ENCODE measurements around the gene PRDM16. TPM values are rescaled to one million over a fixed set of nuclear protein-coding genes. Genes with fewer than 3 reads are reported as not detected.

PRDM16 gene
- total RNA-seq, 1 experiment from 2014 or later, result 0.61 TPM

DNA sequence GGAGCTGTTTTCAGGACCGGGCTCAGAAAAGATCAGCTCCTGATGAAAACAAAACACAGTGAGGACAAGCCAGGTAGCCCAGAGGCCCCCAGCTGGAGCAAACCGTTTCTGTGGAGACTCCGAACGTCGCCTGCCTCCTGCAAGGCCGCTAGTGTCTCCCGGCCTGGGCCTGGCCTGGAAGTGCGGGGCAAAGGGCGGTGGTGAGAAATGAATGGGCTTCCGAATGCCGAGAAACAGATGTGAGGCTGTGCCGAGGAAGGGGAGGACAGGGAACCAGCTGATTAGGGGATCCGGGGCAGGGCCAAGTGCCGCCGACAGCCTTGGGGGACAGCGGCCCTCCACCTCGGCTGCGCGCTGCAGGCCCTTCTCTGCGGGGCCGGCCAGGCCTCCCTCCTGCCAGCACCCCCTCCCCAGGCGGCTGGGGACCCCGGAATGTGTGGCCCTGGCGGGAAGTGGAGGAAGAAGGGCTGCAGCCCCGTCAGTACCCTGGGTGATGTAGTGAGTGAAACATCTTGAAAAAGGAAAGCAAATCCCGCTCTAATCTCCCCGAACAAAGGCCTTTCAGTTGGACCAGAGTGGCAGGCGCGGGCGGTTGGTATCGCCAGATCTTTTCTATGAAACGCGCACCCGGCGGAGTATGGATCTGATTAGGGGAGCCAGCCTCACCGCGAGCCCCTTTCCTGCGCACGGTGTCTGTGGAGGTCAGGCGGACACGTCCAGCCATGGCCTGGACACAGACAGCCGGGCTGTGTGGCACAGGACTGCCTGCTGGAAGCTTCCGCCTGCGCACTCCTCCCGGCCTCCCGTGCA is 52.6 kb downstream of the PRDM16 start:
- no peak for DNase-seq (ENCODE audit: low read depth, low spot score)
- in situ Hi-C loops (cut with HindIII; ENCODE audit: low pct_unique_long_range_greater_than_20kb, low sequenced_read_pairs), result no loop called here

DNA sequence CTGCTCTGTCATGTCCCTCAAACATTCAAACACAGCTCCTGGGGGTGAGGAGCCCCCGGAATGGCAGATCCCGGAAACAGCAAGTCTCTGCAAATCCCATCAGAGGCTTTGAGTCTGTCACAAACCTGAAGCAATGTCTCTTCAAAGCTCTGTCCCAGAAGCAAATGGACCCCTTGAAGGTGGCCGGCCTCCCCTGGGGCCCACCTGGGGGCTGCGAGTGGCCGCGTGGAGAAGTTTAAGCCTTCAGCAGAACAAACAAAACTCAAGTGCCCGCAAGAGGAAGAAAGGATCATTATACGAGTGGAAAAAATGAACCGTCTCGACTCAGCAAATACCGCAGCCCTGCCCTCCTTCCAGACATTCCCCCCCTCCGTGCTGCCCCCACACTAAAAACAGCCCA is 53.3 kb downstream of the PRDM16 start:
- in situ Hi-C loops (cut with HindIII; ENCODE audit: low pct_unique_long_range_greater_than_20kb, low sequenced_read_pairs), result no loop called here
- no peak for DNase-seq (ENCODE audit: low read depth, low spot score)

DNA sequence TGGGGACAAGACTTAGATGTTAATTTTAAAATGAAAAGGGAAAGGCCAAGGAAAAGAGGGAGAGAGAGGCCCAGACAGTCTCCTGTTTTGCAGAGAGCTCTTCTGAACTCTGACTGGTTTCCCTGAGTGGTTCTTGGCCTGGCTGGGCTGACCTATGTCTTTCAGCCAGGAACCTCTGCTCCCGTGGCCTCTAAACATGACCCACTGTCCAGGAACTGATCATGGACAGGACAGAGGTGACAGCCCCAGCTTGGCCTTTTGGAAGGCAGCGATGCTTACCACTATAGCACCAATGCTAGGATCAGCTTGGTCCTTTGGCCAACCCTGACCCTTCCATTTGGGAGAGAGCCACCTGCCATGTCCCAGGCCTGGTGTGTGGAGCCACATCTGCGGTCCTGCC is 55.2 kb downstream of the PRDM16 start:
- in situ Hi-C loops (cut with HindIII; ENCODE audit: low pct_unique_long_range_greater_than_20kb, low sequenced_read_pairs), result no loop called here
- DNase-seq (ENCODE audit: low read depth, low spot score), result no peak

DNA sequence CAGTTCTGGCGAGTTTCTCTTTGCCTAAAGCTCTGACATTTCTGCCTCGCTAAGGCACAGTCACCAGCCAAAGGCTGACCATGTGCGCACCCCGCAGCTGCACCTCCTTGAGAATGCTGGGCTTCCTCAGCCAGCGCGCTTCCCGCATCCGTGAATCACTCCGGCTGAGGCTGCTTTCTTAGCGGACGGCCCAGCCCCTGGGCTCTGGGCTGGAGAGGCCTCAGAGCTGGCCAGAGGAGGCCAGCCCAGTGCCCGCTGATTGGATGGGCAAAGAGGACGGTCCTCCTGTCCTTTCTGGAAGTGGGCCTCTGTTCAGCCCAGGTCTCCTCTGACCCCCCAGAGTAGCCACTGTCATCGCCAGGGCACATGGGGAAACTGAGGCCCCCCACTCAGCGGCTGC is 56.1 kb downstream of the PRDM16 start:
- in situ Hi-C loops (cut with HindIII; ENCODE audit: low pct_unique_long_range_greater_than_20kb, low sequenced_read_pairs), result no loop called here
- no peak for DNase-seq (ENCODE audit: low read depth, low spot score)

DNA sequence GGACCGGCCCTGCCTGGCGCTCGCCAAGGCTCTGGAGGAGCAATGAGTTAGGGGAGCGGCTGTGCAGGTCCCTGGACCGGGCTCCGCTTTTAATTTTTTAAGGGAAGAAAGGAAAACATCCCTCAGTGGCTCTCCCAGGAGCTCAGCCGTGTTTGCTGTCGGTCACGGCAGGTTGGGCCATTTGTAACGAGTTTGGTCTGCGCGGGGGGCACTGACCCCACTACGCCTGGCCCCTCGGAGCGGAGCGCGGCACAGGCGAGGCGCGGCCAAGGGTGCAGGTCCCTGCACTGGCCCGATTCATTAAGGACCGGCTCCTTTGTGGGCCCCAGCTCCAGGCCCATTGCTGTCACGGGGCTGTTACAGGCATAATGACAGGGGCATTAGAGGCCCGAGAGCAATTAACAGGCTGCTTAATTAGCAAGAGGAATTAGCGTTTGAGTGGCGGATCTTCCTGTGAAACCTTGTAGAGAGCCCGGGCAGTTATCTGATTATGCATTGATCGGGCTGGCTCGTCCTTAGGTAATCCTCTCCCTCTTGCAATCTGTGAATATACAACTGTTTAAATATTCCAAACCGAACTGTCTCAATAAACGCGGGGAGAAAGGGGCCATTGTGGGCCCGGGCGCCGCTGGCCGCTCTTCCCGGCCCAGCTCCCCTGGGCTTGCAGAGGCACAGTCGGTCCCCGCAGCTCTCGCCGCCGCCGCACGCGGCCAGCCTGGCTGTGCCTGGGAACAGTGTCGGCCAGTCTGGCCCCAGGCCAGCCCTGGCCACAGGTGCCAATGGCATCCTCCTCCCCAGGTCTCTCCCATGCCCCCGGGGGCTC is 56.8 kb downstream of the PRDM16 start:
- in situ Hi-C loops (cut with HindIII; ENCODE audit: low pct_unique_long_range_greater_than_20kb, low sequenced_read_pairs), result no loop called here

DNA sequence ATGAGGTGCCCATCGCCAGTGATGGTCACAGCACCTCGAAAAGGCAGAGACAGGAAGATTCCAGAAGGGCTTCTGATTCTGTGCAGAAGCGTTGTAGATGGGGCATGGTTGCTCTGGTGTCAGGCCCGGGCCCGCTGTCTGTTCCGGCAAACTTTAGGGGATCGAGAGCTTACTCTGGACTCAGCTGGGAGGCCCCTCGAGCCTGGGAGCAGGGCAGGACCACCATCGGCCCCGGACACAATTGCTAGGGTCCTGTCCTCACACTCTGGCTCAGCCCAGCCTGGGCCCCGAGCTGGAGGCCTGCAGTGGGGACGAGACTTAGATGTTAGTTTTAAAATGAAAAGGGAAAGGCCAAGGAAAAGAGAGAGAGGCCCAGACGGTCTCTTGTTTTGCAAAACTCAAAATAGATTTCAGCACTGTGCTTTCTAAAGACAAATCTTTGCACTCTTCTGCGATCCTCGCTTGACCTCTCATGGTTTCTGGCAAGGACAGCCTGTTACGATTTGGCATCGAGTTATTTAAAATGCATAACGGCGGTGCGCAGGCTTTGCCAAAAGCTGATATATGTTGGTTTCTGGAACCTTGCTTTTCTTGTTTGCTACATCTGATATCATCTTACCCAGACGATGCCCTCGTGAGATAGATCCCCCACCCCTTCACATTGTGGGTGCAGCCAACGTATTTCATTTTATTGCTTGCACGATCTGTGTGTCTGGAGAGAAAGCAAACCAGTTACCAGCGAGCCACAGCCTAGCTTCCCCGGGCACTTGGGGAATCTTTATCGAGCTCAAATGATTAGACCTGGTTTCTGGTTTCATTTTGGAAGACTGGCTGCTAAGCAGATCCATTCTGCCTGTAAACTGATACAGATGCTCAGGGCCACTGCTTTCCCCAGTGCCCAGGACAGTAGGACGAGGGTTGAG is 58.0 kb downstream of the PRDM16 start:
- no peak for DNase-seq (ENCODE audit: low read depth, low spot score)
- in situ Hi-C loops (cut with HindIII; ENCODE audit: low pct_unique_long_range_greater_than_20kb, low sequenced_read_pairs), result no loop called here

More for the DNA sequence above, 56.8 kb downstream of the PRDM16 start:
- DNase-seq (ENCODE audit: low read depth, low spot score), result no peak

DNA sequence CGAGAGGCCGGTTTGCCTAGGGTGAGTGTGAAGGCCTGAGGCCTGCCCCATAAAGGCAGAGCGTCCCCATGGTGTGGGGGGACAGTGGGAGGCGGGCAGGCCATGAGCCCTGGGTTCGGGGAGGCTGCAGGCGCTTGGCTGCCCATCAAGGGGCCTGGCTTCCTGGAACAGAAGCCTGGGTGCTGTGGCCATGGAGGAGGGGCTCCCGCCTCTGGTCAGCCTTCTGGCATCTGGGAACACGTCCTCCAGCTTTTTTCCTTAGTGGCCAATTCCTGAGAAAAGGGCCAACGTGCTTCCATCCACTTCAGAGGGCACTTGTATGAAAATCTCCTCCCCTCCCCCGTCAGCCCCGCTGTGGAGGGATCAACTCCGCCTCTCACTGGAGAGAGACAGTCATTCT is 58.7 kb downstream of the PRDM16 start:
- no peak for DNase-seq (ENCODE audit: low read depth, low spot score)
- in situ Hi-C loops (cut with HindIII; ENCODE audit: low pct_unique_long_range_greater_than_20kb, low sequenced_read_pairs), result no loop called here

DNA sequence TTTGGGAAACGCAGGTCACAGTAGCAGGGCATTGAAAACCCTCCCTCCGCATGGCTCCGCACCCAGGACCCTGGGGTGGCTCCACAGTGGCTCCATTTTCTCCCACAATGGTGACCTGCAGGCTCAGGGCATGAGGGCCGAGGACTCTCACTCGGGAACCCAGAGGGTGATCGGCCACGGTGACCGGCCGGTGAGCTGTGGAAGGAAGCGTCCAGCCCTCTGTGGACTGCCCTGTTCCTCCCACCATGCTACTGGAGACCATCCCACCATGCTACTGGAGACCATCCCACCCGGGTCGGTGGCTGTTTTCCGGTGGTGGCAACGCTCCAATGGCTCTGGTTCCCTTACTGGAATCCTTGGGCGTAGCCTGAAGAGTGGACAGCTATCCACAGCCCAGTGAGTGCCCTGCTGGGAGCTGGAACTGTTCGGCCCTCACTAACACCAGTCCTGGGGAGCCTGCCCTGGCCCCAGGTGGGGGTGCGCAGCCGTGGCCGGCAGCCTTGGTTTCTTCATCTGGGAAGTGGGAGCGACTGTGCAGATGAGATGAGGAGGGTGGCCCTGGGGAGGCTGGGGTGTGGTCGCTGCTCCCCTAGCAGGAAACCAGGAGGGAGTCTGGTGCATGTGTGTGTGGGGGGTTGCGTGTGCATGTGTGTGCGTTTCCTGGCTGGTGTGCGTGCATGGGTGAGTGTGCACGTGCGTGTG is 59.6 kb downstream of the PRDM16 start:
- in situ Hi-C loops (cut with HindIII; ENCODE audit: low pct_unique_long_range_greater_than_20kb, low sequenced_read_pairs), result no loop called here
- DNase-seq (ENCODE audit: low read depth, low spot score), result no peak

DNA sequence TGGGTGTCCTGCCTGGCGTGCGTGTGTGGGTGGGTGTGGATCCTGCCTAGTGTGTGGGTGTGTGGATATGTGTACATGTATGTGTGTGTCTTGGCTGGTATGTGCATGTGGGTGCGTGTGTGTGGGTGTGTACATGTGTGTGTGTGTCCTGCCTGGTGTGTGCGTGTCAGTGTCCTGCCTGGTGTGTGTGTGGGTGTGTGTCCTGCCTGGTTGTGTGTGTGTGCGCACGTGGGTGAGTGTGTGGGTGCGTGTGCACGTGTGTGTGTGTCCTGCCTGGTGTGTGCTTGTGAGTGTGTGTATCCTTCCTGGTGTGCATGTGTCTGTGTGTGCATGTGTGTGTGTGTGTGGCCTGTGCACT is 60.1 kb downstream of the PRDM16 start:
- in situ Hi-C loops (cut with HindIII; ENCODE audit: low pct_unique_long_range_greater_than_20kb, low sequenced_read_pairs), result no loop called here
- DNase-seq (ENCODE audit: low read depth, low spot score), result no peak

DNA sequence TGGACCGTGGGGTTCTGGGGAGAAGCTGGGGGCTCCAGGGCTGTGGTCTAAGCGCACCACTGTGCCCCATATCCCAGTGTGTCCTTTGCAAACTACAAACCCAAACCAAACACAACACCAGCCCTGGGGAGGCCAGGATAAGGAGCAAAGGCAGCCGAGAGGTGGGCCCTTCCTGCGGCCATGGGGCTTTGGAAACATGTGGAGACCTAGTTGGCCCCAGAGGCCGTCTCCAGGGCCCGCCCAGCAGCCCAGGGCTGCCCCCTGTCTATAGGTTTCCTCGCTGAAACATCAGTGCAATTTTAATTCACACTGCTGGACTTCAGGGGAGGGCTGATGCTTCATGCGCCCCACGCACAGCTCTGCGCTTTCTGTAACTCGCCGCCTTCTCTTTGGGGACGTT is 61.3 kb downstream of the PRDM16 start:
- in situ Hi-C loops (cut with HindIII; ENCODE audit: low pct_unique_long_range_greater_than_20kb, low sequenced_read_pairs), result no loop called here
- no peak for DNase-seq (ENCODE audit: low read depth, low spot score)

DNA sequence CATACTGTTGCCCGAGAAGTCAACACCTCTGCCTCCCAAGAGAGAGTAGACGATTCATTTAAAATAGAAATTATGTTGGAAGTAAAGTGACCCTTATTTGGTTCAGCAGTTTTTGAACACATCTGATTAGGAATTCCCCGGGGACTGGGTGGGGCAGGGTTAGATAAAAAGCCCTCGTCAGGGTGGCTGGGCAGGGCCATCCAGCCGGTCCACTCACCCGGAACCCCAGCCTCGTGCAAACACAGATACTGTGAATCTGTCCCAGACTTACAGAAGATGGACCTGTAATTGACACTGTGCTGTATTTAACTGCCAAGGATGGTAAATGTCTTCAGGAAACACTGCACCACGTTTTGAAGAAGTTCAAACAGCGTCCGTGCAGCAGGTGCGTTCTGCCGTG is 63.7 kb downstream of the PRDM16 start:
- no peak for DNase-seq (ENCODE audit: low read depth, low spot score)
- in situ Hi-C loops (cut with HindIII; ENCODE audit: low pct_unique_long_range_greater_than_20kb, low sequenced_read_pairs), result no loop called here

DNA sequence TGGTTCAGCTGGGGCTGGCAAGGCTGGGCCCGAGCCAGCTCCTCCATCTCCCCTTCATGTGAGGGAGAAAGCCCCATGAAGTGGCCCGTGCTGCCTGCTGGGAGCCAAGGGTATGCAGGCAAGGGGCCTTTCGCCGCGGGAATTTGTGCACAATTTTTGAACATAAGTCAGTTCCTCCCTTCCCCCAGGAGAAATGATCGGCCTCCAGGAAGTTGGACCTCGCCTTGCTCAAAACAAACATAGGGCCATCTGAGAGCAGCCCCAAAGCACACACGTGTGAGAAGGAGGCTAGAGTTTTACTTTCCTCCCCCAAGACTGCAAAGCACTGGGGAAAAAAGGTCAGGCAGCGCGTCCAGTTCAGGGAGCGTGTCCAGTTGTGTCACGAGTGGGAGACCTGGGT is 64.7 kb downstream of the PRDM16 start:
- DNase-seq (ENCODE audit: low read depth, low spot score), result no peak
- in situ Hi-C loops (cut with HindIII; ENCODE audit: low pct_unique_long_range_greater_than_20kb, low sequenced_read_pairs), result no loop called here

DNA sequence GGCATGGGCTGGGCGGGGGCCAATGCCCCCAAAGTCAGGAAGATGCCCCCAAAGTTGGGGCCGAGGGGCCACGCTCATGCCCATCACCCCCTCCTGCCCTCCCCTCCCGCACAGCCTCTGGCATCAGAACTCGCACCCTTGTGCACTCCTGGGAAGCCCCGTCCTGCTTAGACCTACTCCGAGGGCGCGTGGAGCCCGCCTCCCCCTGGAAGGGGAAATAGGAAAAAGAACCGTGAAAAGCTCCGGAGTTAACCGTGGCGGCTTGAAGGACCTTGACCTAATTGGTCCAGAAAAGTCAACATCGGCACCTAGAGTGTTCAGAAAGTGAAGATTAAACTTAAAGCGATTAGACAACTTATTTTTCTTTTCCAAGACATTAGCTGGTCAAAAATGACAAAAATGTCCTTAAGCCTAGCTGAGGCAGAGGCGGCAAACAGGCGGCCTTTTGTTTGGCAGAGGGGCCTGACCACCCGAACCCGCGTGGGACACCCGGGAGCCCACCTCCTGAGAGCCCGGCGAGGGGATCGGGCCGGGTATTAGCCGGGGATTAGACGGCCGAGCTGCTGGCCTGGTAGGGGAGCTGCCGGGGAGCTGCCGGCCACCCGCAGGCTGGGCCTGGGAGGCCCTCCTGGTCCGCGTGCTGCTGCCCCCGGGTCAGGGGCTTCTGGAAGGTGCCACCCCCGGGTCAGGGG is 65.5 kb downstream of the PRDM16 start:
- in situ Hi-C loops (cut with HindIII; ENCODE audit: low pct_unique_long_range_greater_than_20kb, low sequenced_read_pairs), result no loop called here
- no peak for DNase-seq (ENCODE audit: low read depth, low spot score)

DNA sequence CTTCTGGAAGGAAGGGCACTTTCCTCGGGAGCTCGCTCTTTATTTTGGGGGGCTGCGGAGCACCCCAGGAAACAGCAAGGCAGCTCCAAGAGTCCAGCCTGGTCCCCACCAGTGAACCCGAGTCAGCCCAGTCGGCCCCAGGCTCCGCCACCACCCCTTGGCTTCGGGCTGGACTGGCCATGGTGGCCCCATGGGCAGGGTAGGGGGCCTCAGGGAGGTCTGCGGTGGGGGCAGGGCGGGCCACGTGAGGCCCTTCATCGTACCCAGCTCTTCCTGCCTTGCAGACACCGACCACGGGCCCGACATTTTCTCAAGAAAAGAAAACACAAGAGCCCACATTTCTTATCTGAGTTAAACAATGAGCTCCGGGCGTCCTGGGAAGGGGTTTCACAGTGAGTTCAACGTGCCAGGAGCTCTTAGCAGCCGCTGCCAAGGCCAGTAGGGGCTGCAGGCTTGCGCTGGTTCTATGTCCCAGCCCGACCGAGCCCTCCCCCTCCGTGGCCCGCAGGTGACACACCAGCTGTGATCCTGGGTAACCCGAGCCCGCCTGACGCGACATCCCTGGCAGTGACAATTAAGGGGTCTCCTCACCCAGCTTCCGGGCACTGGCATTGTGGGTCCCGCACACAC is 66.2 kb downstream of the PRDM16 start:
- in situ Hi-C loops (cut with HindIII; ENCODE audit: low pct_unique_long_range_greater_than_20kb, low sequenced_read_pairs), result no loop called here

DNA sequence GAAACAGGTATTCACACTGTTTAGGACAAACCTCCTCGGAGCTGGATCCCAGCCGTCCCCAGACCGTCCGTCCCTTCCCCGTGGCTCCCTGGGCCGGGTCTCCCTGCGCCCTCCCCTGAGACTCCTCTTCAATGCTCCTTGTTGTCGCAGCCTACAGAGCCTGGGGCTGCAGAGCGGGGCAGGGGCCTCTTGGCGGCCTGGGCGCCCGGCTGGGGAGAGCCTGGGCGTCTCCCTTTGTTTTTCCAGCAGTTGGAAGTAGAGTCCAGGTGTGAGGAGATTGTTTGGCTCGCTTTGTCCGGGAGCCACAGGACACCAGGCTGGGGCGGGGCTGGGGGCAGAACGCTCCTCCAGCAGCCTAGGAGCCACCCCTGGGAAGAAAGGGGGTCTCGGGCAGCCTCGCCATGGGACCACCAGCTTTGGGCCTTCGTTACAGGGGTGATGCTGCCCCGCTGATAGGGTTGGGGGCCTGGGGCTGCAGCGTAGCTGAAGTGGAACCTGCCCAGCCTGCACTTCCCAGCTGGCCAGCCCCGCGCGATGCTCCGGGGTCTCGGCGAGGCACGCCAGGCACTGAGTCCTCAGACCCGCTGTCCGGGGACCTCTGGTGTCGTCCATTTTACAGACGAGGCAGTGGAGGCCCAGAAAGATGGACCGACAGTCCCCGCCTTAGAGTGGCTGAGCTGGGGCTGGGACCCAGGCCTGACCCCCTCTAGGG is 66.9 kb downstream of the PRDM16 start:
- no peak for DNase-seq (ENCODE audit: low read depth, low spot score)
- in situ Hi-C loops (cut with HindIII; ENCODE audit: low pct_unique_long_range_greater_than_20kb, low sequenced_read_pairs), result no loop called here

More for the DNA sequence above, 66.2 kb downstream of the PRDM16 start:
- DNase-seq (ENCODE audit: low read depth, low spot score), result no peak

DNA sequence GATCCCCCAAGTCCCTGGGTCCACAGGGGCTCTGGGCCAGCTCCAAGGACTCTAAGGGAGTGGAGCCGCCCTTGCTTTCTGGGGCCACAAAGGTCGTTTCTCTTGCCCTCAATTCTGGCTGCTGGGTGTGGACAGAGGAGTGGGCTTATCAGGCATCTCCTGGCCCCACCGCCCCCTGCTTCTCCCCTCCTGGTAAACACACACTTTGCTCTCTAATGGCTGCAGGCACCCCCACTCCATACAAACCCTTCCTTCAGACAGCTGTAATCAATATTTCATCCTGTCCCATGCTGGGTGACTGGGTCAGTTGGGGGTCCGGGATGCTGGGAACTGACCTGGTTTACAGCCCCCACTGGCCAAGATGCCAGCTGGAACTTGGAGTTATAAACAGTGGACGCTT is 67.5 kb downstream of the PRDM16 start:
- in situ Hi-C loops (cut with HindIII; ENCODE audit: low pct_unique_long_range_greater_than_20kb, low sequenced_read_pairs), result no loop called here
- DNase-seq (ENCODE audit: low read depth, low spot score), result no peak

Data from SK-MEL-5 (cell line).